ENCODE data around the gene WDR81.
A peak's percentile ranks its signal among the peaks of the same experiment; 100 is the strongest.
"Not testable (repeated sequence)": the region's sequence is repeated elsewhere in the genome, so short reads cannot be mapped to it uniquely, and the experiment has no call there.

WDR81 gene

DNA sequence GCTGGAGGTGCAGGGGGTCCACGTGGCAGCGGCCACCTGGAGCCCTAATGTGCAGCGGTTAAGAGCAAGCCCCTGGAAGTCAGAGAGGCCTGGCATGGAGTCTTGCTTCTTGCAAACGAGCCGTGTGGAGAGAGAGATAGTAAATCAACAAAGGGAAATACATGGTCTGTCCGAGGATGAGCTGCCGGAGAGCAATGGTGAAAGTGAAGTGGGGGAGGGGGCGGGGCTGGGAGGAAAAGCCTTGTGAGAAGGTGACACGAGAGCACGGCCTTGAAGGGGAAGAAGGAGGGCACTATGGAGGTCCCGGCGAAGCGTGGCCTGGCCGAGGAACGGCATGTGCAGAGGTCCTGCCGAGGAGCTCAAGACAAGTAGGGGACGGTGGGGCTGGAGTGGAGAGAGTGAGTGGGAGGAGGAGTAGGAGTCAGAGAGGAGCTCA is 31.3 kb downstream of the WDR81 start:
- no peak for DNase-seq

DNA sequence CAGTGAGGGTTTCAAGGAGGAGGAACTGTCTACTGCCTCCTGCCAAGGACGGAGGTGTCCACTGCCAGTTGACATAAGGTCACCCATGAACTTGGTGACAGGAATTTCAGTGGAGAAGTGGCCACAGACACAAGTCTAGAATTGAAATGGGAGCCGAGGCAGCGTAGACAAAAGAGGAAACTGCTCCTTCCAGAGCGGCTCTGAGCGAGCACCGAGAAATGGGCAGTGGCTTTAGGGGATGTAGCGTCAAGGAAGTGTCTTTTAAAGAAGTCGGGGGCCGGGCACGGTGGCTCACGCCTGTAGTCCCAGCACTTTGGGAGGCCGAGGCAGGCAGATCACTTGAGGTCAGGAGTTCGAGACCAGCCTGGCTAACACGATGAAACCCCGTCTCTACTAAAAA is 34.3 kb downstream of the WDR81 start:
- no peak for DNase-seq

DNA sequence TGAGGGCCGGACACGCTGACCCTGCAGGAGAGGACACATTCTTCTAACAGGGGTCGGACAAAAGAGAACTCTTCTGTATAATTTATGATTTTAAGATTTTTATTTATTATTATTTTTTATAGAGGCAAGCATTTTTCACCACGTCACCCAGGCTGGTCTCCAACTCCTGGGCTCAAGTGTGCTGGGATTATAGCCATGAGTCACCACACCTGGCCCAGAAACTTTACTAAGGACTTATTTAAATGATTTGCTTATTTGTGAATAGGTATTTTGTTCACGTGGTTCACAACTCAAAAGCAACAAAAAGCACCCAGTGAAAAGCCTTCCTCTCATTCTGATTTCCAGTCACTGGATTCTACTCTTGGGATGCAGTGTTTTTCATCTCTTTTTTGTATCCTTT is 35.0 kb downstream of the WDR81 start:
- no peak for DNase-seq

DNA sequence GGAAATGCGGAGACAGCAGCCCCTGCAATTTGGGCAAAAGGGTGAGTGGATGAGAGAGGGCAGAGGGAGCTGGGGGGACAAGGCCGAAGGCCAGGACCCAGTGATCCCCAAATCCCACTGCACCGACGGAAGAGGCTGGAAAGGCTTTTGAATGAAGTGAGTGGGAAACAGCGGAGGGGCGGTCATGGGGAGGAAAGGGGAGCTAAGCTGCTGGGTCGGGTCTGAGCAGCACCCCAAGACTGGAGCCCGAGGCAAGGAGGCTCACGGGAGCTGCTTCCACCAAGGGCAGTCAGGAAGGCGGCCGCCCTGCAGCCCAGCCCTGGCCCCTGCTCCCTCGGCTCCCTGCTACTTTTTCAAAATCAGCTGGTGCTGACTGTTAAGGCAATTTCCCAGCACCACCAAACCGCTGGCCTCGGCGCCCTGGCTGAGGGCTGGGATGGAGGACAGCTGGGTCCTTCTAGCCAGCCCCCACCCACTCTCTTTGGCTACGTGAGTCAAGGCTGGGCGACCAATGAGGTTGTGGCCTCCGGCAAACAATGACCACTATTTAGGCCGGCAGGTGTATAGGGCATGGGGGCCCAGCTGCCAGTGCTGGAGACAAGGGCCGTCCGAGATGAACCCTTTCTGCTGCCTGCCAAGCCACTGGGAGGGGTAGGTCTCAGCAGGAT is 37.9 kb downstream of the WDR81 start:
- peak; percentile 37 for DNase-seq

DNA sequence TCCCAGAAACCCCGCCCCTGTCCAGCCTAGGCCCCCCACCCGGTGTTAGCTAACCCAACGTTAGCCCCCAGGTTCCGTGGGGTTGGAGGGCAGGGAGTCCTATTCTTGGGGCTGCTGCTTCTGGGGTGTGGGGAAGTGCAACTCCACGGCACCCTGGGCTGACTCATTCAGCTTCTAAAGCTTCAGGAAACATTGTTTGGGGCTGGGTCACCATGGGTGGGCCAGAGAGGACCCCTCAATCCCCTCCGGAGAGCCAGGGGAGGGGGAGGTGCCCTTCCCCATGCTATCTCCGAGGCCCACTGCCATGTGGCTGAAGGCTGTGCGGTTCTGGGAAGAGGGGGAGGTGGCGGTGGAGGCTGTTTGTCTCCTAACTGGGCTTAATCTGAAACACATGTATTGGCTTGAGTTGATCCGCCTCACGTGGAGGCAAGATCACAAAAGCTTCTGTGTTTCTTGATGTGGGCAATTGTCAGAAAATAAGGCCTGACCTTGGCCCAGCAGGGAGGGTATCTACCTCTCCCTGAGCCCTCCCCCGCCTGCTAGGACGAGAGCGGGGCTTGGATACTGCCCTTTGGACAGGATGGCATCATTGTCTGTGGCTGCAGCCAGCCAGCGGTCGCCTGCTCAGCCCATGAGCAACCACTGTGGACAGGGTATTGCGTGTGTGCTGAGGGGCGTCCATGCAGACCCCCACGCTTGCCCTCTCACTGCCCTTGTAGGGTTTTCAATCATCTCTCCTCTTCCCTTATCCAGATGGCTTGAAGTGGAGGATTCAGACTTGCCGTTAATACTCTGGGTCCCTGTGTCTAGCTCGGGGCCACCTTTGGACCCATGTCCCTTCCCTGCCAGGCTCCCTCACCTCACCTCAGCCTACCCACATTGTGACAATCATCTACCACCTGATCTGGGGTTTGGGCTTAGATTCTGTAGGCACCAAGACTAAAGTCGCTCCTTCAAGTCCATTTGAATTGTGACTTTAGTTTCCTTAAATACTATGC is 38.7 kb downstream of the WDR81 start:
- peak; percentile 89 for DNase-seq

DNA sequence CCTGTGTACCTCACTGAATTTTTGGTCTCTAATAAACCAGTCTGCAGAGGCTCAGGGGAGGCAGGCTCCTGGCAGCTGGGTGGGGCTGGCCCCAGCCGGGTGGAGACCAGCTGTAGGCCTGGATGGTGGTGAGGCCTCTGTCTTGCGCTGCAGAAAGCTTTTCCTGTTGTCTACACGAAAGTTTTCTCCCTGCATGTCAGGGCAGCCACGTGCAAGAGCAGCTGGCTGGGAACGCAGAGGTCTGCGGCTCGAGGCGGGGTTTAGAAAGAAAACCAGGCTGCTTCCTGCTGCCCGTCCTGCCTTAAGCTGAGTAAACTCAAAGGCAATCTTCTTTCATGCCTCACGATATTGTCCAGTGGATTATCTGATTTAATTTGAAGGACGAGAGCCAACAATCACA is 39.8 kb downstream of the WDR81 start:
- peak; percentile 72 for DNase-seq

DNA sequence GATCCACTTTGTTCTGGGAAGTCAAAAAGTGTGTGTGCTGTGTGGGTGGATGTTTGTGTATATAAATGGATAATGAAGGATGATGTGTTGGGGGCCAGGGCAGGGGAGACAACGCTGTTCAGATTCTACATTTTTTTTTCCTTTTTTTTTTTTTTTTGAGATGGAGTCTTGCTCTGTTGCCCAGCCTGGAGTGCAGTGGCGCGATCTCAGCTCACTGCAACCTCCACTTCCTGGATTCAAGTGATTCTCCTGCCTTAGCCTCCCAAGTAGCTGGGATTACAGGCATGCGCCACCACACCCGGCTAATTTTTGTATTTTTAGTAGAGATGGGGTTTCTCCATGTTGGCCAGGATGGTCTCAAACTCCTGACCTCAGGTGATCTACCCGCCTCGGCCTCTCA is 40.2 kb downstream of the WDR81 start:
- DNase-seq = not testable (repeated sequence)

DNA sequence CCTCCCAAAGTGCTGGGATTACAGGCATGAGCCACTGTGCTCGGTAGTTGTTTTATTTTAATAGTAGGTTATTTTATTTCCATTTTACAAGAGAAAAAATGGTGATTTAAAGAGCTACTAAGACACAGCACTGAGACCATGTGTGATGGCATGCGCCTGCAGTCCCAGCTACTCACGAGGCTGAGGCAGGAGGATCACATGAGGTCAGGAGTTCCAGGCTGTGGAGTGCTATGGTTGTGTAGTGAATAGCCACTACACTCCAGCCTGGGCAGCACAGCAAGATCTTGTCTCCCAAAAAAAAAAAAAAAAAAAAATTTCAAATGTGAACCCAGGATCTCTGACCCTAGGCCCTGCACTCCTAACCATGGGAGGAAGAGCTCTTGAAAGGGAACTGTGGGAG is 41.1 kb downstream of the WDR81 start:
- no peak for DNase-seq

DNA sequence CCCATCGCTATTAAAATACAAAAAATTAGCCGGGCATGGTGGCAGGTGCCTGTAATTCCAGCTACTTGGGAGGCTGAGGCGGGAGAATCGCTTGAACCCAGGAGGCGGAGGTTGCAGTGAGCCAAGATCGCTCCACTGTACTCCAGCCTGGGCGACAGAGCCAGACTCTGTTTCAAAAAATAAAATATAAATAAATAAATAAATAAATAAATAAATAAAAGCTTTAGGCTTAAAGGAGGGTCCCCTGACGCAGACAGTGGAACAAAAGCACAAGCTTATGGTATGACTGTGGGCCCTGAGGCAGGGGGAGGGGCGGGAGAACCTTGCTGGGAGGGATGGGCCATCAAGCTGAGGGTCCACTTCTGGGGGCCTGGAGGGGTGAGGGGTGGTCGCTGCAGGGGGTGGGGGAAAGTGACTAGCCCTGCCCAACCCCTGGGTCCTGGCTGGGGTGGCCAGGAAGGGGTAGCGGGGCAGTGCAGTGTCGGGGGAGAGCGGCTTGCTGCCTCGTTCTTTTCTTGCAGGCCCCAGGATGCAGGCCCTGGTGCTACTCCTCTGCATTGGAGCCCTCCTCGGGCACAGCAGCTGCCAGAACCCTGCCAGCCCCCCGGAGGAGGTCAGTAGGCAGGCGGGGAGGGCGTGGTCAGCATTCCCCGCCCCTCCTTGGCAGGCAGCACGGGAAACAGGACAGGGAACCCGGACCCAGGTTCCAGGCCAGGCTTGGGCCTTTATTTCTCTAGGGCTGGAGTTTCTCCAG is 42.1 kb downstream of the WDR81 start:
- DNase-seq = no peak

DNA sequence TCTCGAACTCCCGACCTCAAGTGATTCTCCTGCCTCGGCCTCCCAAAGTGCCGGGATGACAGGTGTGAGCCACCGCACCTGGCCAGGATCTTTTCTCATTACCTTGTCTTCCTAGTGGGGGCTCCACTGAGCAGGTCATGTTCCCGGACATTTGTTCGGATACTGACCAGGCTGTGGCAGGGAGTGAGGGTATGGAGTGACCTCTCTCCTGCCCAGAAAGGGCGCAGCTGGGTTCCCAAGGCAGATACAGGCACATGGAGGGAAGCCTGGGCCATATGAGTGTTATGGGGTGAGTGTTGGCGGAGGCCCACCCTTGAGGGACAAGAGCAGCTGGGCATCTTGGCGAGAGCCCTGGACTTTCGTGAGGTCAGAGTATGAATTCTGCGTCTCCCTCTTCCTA is 42.9 kb downstream of the WDR81 start:
- DNase-seq = no peak

DNA sequence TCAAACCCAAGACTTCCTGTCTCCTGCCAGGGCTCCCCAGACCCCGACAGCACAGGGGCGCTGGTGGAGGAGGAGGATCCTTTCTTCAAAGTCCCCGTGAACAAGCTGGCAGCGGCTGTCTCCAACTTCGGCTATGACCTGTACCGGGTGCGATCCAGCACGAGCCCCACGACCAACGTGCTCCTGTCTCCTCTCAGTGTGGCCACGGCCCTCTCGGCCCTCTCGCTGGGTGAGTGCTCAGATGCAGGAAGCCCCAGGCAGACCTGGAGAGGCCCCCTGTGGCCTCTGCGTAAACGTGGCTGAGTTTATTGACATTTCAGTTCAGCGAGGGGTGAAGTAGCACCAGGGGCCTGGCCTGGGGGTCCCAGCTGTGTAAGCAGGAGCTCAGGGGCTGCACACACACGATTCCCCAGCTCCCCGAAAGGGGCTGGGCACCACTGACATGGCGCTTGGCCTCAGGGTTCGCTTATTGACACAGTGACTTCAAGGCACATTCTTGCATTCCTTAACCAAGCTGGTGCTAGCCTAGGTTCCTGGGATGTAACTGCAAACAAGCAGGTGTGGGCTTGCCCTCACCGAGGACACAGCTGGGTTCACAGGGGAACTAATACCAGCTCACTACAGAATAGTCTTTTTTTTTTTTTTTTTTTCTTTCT is 45.4 kb downstream of the WDR81 start:
- no peak for DNase-seq

DNA sequence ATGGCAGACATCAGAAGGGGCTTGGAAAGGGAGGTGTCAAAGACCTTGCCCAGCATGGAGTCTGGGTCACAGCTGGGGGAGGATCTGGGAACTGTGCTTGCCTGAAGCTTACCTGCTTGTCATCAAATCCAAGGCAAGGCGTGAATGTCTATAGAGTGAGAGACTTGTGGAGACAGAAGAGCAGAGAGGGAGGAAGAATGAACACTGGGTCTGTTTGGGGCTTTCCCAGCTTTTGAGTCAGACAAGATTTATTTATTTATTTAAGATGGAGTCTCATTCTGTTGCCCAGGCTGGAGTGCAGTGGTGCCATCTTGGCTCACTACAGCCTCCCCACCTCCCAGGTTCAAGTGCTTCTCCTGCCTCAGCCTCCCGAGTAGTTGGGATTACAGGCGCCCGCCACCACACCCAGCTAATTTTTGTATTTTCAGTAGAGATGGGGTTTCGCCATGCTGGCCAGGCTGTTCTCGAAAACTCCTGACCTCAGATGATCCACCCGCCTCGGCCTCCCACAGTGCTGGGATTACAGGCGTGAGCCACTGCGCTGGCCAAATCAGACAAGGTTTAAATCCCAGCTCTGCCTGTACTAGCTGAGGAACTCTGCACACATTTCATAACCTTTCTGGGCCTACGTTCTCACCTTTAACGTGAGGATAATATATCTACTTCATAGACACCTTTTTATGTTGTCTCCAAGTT is 48.6 kb downstream of the WDR81 start:
- peak; percentile 13 for DNase-seq

DNA sequence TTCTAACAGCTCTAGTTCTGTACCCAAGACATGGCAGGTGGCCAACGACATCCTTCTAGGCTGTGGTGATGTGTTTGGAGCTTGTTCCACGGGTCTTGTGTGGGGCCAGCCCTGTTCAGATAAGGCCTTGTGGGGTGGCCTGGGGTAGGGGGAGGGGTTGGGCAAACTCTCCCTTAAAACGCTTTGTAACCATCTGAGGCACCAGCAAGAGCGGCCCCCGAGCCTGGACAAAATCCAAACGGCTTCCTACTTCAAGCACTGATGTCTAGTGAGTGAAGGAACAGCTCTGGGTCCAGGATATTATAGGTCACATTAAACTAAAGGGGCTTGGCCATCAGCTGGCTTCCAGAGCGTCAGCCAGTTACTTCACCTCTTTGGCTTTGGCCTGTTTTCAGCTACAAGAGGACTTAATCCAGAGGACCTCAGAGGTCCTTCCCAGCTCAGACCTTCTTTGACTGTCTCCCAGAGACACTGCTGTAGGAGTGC is 49.2 kb downstream of the WDR81 start:
- DNase-seq = no peak

DNA sequence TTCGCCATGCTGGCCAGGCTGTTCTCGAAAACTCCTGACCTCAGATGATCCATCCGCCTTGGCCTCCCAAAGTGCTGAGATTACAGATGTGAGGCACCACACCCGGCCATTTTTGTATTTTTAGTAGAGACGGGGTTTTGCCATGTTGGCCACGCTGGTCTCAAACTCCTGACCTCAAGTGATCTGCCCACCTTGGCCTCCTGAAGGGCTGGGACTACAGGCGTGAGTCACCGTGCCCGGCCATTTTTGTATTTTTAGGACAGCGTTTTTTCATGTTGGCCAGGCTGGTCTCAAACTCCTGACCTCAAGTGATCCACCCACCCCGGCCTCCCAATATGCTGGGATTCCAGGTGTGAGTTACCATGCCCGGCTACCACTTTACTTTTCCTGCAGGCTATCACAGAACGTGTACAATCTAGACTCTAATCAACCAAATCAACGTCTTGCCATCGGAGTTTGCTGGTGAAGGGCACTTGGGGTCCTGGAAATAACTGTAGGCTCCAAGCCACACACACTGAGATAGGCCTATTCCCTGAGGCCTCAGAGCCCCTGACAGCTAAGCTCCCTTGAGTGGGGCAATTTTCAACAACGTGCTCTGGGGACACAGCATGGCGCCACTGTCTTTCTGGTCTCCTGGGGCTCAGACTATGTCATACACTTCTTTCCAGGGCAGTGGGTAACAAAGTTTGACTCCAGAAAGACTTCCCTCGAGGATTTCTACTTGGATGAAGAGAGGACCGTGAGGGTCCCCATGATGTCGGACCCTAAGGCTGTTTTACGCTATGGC is 50.1 kb downstream of the WDR81 start:
- DNase-seq = no peak

DNA sequence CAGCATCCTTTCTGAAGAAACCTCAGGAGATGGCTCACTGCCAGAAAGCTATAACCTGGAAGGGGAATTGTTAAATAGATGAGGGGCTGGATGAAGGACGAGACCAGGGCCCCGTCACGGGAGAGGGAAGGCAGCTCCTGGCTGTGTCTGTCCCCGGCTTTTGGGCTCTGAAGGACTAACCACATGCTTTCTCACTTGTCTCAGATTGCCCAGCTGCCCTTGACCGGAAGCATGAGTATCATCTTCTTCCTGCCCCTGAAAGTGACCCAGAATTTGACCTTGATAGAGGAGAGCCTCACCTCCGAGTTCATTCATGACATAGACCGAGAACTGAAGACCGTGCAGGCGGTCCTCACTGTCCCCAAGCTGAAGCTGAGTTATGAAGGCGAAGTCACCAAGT is 51.8 kb downstream of the WDR81 start:
- DNase-seq = no peak

DNA sequence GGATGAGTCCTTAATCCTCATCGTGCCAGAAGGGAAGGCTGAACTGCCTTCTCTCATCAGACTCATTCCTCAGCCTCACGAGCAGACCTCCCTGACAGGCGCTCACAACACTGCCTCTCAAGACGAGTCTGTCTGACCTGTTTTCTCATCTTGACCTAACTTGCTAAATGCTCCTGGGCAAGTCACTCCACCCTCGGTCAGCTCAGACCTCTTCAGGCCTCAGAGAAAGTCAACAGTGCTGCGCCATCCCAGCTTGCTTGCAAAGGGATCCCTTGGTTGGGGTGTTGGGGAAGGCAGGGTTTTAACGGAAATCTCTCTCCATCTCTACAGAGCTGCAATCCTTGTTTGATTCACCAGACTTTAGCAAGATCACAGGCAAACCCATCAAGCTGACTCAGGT is 52.4 kb downstream of the WDR81 start:
- DNase-seq = no peak

DNA sequence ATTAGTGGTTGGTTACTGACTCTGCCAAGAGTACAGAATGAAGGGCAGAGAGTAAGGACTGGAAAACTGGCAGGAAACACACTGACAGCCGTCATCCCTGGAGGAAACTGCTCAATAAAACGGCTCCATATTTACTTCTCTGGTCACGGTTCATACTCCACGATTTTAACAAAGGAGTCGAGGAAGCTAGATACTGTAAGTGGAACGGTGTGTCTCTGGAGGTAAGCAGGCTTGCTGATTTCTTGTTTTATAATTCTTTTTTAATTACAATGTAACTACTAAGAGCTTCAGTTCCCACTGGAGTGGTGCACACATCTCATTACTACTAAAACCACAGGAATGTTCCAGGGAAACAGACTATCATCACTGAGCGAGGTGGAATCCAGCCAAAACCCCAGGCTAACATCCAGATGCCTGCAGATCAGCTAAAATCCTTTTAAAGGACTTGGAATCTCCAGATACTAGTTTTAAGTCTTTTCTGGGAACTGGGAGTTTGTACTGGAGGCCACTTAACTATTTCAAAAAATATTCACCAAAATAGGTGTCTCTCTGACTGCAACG is 55.1 kb downstream of the WDR81 start:
- peak; percentile 96 for DNase-seq

DNA sequence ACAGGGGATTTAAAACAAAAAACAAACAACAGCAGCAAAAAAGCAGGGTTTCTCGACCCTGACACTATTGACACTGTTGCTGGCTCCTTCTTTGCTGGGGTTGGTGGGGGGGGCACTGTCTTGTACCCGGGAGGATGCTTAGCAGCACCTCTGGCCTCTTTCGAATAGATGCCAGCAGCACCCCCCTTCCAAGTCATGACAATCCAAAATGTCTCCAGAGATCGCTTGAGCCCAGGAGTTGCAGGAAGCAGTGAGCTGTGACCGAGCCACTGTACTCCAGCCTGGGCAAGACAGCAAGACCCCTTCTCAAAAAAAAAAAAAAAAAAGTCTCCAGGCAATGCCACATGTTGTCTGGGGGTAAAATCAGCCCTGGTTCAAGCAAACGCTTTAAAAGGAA is 57.7 kb downstream of the WDR81 start:
- DNase-seq = no peak

DNA sequence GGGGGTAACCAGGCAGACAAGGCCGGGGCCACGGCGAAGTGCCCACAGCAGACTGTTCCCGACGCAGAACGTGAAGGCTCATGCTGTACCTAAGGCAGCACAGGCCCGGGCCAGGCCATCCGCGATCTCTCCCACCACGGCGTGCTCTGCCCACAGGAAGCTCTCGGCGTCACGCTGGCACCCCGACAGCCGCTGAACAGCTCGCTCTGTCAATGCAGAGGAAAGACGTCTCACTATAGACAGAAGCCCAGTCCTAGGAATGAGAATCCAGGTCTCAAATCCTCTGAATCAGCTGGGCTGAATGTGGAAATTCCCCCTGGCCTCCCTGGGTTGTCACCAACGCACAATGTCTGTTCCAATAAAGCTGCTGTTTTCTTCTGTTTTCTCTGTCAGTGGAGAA is 58.8 kb downstream of the WDR81 start:
- peak; percentile 8 for DNase-seq

DNA sequence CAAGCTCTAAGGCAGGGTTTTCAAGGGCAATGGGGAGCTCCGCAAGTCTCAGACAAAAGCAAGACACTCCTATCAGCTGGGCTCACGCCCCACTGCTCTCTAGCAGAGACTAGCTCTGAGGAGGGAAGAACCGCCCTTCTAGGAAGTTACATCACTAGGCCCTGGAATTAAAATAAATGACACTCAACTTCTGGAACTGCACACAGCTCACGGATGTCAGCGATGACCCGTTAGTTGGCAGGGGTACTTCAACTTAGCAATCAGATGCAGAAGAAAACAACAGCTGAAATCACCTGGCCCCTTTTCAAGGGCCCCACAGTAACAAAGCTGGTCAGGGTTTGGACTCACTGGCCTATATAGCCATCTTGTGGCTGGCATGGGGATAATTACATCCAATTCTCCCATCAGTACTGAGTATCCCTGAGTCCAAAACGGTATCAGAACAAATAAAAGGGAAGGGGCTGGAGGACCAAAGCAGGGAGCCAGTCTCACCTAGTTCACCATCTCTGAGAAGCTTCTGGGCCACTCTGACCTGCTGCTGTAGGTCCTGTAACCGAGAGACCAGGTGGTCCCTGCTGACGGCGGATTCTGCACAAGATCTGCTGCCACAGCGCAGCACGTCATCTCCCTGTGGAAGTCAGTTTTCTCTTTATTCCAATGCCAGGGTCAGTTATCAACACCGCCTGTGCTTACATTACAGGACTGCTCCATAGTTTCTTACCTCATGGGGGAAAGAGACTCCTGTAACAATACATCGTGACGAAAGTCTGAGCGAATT is 59.5 kb downstream of the WDR81 start:
- peak; percentile 79 for DNase-seq

Measured in fibroblast of skin of right biceps (primary cell).